Keratinocyte (primary cell): ENCODE results near the gene RNLS. TPM values are rescaled to one million over a fixed set of nuclear protein-coding genes. Genes with fewer than 3 reads are reported as not detected.

Experiments used
- DNase-seq: peaks from one replicate; pipeline ENCODE4 v3.0.0-alpha.2; 2011; ENCODE audit warnings: low read depth, missing footprints, low spot score
- FAIRE-seq: peaks from 2 replicates; lab custom pipeline; 2011; peaks lifted over from hg19 to GRCh38; lab: Jason Lieb, UNC
- H2AFZ ChIP-seq: 2 replicates; pipeline ENCODE4 v1.6.0; 2012; ENCODE audit warnings: low read length, control low read depth, inconsistent platforms; ENCODE audit not compliant: control insufficient read depth
- H3K27ac ChIP-seq: 2 replicates; pipeline ENCODE4 v1.5.1; 2011; ENCODE audit warnings: low read length; ENCODE audit not compliant: control insufficient read depth, insufficient read depth
- H3K27me3 ChIP-seq: 3 replicates; pipeline ENCODE4 v1.6.0; 2011; ENCODE audit warnings: low read length; ENCODE audit not compliant: control insufficient read depth, insufficient read depth; ENCODE audit errors: extremely low read depth
- H3K36me3 ChIP-seq, 2 experiments: 2 replicates in 1 of 2; 3 replicates in 1 of 2; pipeline ENCODE4 v1.5.1; 2011; ENCODE audit warnings: low read length in 2 of 2, mild to moderate bottlenecking in 1 of 2; ENCODE audit not compliant: control insufficient read depth in 2 of 2, insufficient read depth in 2 of 2; ENCODE audit errors: extremely low read depth in 1 of 2
- H3K4me1 ChIP-seq: 3 replicates; pipeline ENCODE4 v1.5.1; 2011; ENCODE audit warnings: low read length; ENCODE audit not compliant: control insufficient read depth, insufficient read depth; ENCODE audit errors: extremely low read depth
- H3K4me2 ChIP-seq: 3 replicates; pipeline ENCODE4 v1.6.0; 2011; ENCODE audit warnings: low read depth, low read length; ENCODE audit not compliant: control insufficient read depth, insufficient read depth; ENCODE audit errors: extremely low read depth
- H3K4me3 ChIP-seq, 3 experiments: fragments of 200-600 bp in 1 of 3; sonication (generic) in 1 of 3; 2 replicates in 2 of 3; 3 replicates in 1 of 3; pipeline ENCODE4 v1.5.1; 2011 to 2016; ENCODE audit warnings: low read length in 3 of 3, mild to moderate bottlenecking in 3 of 3, control low read depth in 2 of 3, inconsistent platforms in 1 of 3, low read depth in 1 of 3, mixed read lengths in 1 of 3, mixed run types in 1 of 3, moderate library complexity in 1 of 3; ENCODE audit not compliant: control insufficient read depth in 2 of 3, insufficient read depth in 2 of 3; ENCODE audit errors: extremely low read depth in 1 of 3
- H3K79me2 ChIP-seq: 2 replicates; pipeline ENCODE4 v1.6.0; 2012; ENCODE audit warnings: low read length; ENCODE audit not compliant: control insufficient read depth, insufficient read depth
- H3K9ac ChIP-seq: 3 replicates; pipeline ENCODE4 v1.6.0; 2011; ENCODE audit warnings: low read length; ENCODE audit not compliant: control insufficient read depth, insufficient read depth; ENCODE audit errors: extremely low read depth
- H3K9me1 ChIP-seq: 3 replicates; pipeline ENCODE4 v1.6.0; 2011; ENCODE audit warnings: low read length; ENCODE audit not compliant: control insufficient read depth, insufficient read depth; ENCODE audit errors: extremely low read depth
- H3K9me3 ChIP-seq: 2 replicates; pipeline ENCODE4 v1.5.1; 2012; ENCODE audit warnings: low read depth, low read length; ENCODE audit not compliant: control insufficient read depth
- H4K20me1 ChIP-seq: 3 replicates; pipeline ENCODE4 v1.6.0; 2011; ENCODE audit warnings: low read length; ENCODE audit not compliant: control insufficient read depth, insufficient read depth; ENCODE audit errors: extremely low read depth
- CTCF ChIP-seq, 3 experiments: IDR thresholded peaks in 1 of 3; conservative IDR thresholded peaks in 1 of 3; optimal IDR thresholded peaks in 1 of 3; 2 replicates in 2 of 3; 3 replicates in 1 of 3; pipeline versions ENCODE3 to v1.5.1; 2011; ENCODE audit warnings: low read length in 3 of 3, mild to moderate bottlenecking in 3 of 3, moderate library complexity in 2 of 3, control low read depth in 1 of 3, inconsistent platforms in 1 of 3; ENCODE audit not compliant: insufficient read depth in 2 of 3; ENCODE audit errors: extremely low read depth in 1 of 3
- EZH2 ChIP-seq: IDR thresholded peaks from one replicate; pipeline ENCODE4 v1.6.1; 2012; ENCODE audit warnings: inconsistent platforms, mild to moderate bottlenecking, low read length, moderate library complexity
- dilution Hi-C: fragments of 300-500 bp; cut with MboI; formaldehyde crosslinking; loops from one replicate; pipeline ENCODE4 v1.7.0; 2020; ENCODE audit warnings: low sequenced_read_pairs; ENCODE audit not compliant: extremely low pct_ligation_motif_present
- polyA plus RNA-seq, 5 experiments: library from polyadenylated mRNA; depleted of rRNA in 3 of 5; stranded (reverse) in 3 of 5; stranded (forward) in 1 of 5; unstranded in 1 of 5; fragments of >200 nt; gene quantifications; 1 replicate in 1 of 5; 2 replicates in 3 of 5; 3 replicates in 1 of 5; pipeline versions ENCODE4 v1.2.1 to v1.2.3, GENCODE V29; 2011 to 2012; ENCODE audit warnings: missing spikeins in 2 of 5, low read depth in 1 of 5, low replicate concordance in 1 of 5

RNLS gene
- polyA plus RNA-seq, 1 donor (not counting 4 experiments of a cell fraction or from before 2014, with no cell fraction given) = 6.8 TPM

GRCh38 chr10:88594482-88594881 is 11.4 kb upstream of the RNLS start:
- FAIRE-seq (no peak), DNase-seq (no peak)
- no peaks in the 10 kb centered on the region for H3K9me1 ChIP-seq
- no peak overlapping the region for H2AFZ ChIP-seq
- no peak overlapping the region for H3K4me3 ChIP-seq
- peaks cover 16% of the 10 kb centered on the region for H3K4me1 ChIP-seq
- dilution Hi-C loops = no loop called here
- H3K27ac ChIP-seq = no peak overlapping the region
- no peak overlapping the region for H3K4me2 ChIP-seq
- H3K36me3 ChIP-seq = no peaks in the 10 kb centered on the region
- H3K9ac ChIP-seq = no peak overlapping the region
- H3K79me2 ChIP-seq = no peaks in the 10 kb centered on the region
- no peak for TF ChIP-seq EZH2
- no peak for TF ChIP-seq CTCF (optimal IDR thresholded peaks at IDR 0.05 in 1 of 3, IDR thresholded peaks at IDR 0.05 in 1 of 3, conservative IDR thresholded peaks at IDR 0.05 in 1 of 3; ENCODE audit: extremely low read depth in 1 of 3, insufficient read depth in 2 of 3, low read length in 3 of 3)
- no peaks in the 10 kb centered on the region for H4K20me1 ChIP-seq
- no peaks in the 10 kb centered on the region for H3K27me3 ChIP-seq
- H3K9me3 ChIP-seq = no peaks in the 10 kb centered on the region

GRCh38 chr10:88592906-88593305 is 9.8 kb upstream of the RNLS start:
- Histone ChIP-seq H2AFZ (no peak overlapping the region), H3K27ac (no peak overlapping the region), H3K9me1 (no peaks in the 10 kb centered on the region), H3K9ac (no peak overlapping the region), H3K4me3 (no peak overlapping the region), H3K9me3 (no peaks in the 10 kb centered on the region), H4K20me1 (no peaks in the 10 kb centered on the region), H3K79me2 (no peaks in the 10 kb centered on the region), H3K36me3 (no peaks in the 10 kb centered on the region), H3K4me2 (no peak overlapping the region), H3K4me1 (peaks cover 16% of the 10 kb centered on the region), H3K27me3 (no peaks in the 10 kb centered on the region)
- dilution Hi-C loops = no loop called here
- no peak for TF ChIP-seq CTCF (optimal IDR thresholded peaks at IDR 0.05 in 1 of 3, IDR thresholded peaks at IDR 0.05 in 1 of 3, conservative IDR thresholded peaks at IDR 0.05 in 1 of 3; ENCODE audit: extremely low read depth in 1 of 3, insufficient read depth in 2 of 3, low read length in 3 of 3)
- no peak for TF ChIP-seq EZH2
- DNase-seq (no peak), FAIRE-seq (peak; percentile 44)
